GM12878 (cell line): ENCODE results near the gene MTF2. TPM values are rescaled to one million over a fixed set of nuclear protein-coding genes. Genes with fewer than 3 reads are reported as not detected.

Experiments used
- ATAC-seq: fragments of 200-7000 bp; cut with Tn5 transposase; 3 replicates; pipeline ENCODE4 v1.9.1; 2020; ENCODE audit warnings: mild to moderate bottlenecking, moderate library complexity
- BruUV-seq: library from RNA; stranded (reverse); fragments of 400-500 nt; replicated peaks from 2 replicates; lab custom pipeline; 2021; lab: Mats Ljungman, UMichigan
- CTCF ChIA-PET: fragments of 300-600 bp; sonication (Branson Sonifier 250); formaldehyde crosslinking; extraction: SDS; loops from one replicate; lab custom pipeline; 2021; ENCODE audit warnings: inconsistent platforms; lab: Yijun Ruan, JAX
- POLR2A ChIA-PET: fragments of 350-600 bp; formaldehyde crosslinking; extraction: SDS; loops from one replicate; lab custom pipeline; 2021; ENCODE audit warnings: inconsistent platforms; lab: Charles Lee
- RAD21 ChIA-PET: fragments of 300-600 bp; sonication (Branson Sonifier 250); formaldehyde crosslinking; loops from one replicate; lab custom pipeline; 2023; ENCODE audit warnings: antibody characterized with exemption; ENCODE audit not compliant: unreplicated experiment; lab: Charles Lee
- SMC1A ChIA-PET: fragments of 300-600 bp; sonication (Branson Sonifier 250); formaldehyde crosslinking; loops from one replicate; lab custom pipeline; 2023; ENCODE audit not compliant: unreplicated experiment, uncharacterized antibody; lab: Charles Lee
- DNase-seq: peaks from one replicate; pipeline ENCODE4 v3.0.0-alpha.2; 2011; ENCODE audit warnings: low read depth, low spot score
- FAIRE-seq: peaks from 3 replicates; lab custom pipeline; 2011; peaks lifted over from hg19 to GRCh38; lab: Jason Lieb, UNC
- H2AFZ ChIP-seq: 2 replicates; pipeline ENCODE4 v1.6.0; 2011; ENCODE audit warnings: low read depth, low read length, control low read depth; ENCODE audit not compliant: control insufficient read depth
- H3K27ac ChIP-seq: 2 replicates; pipeline ENCODE4 v1.5.1; 2011; ENCODE audit warnings: control low read depth; ENCODE audit not compliant: control insufficient read depth, insufficient read depth
- H3K27me3 ChIP-seq, 2 experiments: replicated peaks in 1 of 2; 2 replicates each; pipeline versions ENCODE4 v1.6.0 to v1.6.1; 2011; ENCODE audit warnings: low read length in 1 of 2; ENCODE audit not compliant: control insufficient read depth in 2 of 2, insufficient read depth in 2 of 2
- H3K36me3 ChIP-seq, 2 experiments: 2 replicates each; pipeline ENCODE4 v1.5.1; 2011; ENCODE audit warnings: low read length in 1 of 2; ENCODE audit not compliant: control insufficient read depth in 2 of 2, insufficient read depth in 2 of 2
- H3K4me1 ChIP-seq: 2 replicates; pipeline ENCODE4 v1.6.1; 2011; ENCODE audit warnings: mild to moderate bottlenecking, low read length, moderate library complexity, mixed read lengths; ENCODE audit not compliant: control insufficient read depth, insufficient read depth
- H3K4me2 ChIP-seq: 2 replicates; pipeline ENCODE4 v1.6.0; 2011; ENCODE audit warnings: control low read depth; ENCODE audit not compliant: control insufficient read depth, insufficient read depth
- H3K4me3 ChIP-seq: fragments of 200-600 bp; sonication (generic); 2 replicates; pipeline ENCODE4 v1.5.1; 2016
- H3K79me2 ChIP-seq: 2 replicates; pipeline ENCODE4 v1.6.0; 2011; ENCODE audit warnings: low read length; ENCODE audit not compliant: control insufficient read depth, insufficient read depth
- H3K9ac ChIP-seq: 2 replicates; pipeline ENCODE4 v1.8.0; 2011; ENCODE audit warnings: low read length, control low read depth, mixed read lengths; ENCODE audit not compliant: control insufficient read depth, insufficient read depth
- H3K9me3 ChIP-seq: replicated peaks from 3 replicates; pipeline ENCODE4 v1.5.1; 2011; ENCODE audit warnings: mild to moderate bottlenecking, low read length; ENCODE audit not compliant: control insufficient read depth, insufficient read depth
- H4K20me1 ChIP-seq: 2 replicates; pipeline ENCODE4 v1.6.0; 2011; ENCODE audit not compliant: control insufficient read depth, insufficient read depth
- ATF7 ChIP-seq: fragments of 450-650 bp; IDR thresholded peaks from 2 replicates; pipeline ENCODE4 v1.6.1; 2016; ENCODE audit warnings: low read depth, mild to moderate bottlenecking
- CHD1 ChIP-seq: IDR thresholded peaks from 2 replicates; pipeline ENCODE4 v1.6.1; 2012; ENCODE audit warnings: low read depth, low read length, improper control_type of control experiment
- HDAC2 ChIP-seq: fragments of 200-600 bp; sonication (generic); IDR thresholded peaks from 2 replicates; pipeline ENCODE4 v1.6.1; 2017
- LARP7 ChIP-seq: fragments of 450-650 bp; IDR thresholded peaks from 2 replicates; pipeline ENCODE4 v1.6.1; 2017; ENCODE audit warnings: mild to moderate bottlenecking
- MXI1 ChIP-seq: fragments of 150-350 bp; IDR thresholded peaks from 2 replicates; pipeline ENCODE4 v1.6.1; 2011; ENCODE audit warnings: low read depth, mild to moderate bottlenecking, inconsistent platforms, low read length, improper control_type of control experiment
- NFYB ChIP-seq: IDR thresholded peaks from 2 replicates; pipeline ENCODE4 v1.6.1; 2011; ENCODE audit warnings: low read depth, mild to moderate bottlenecking, low read length, improper control_type of control experiment, moderate library complexity; ENCODE audit not compliant: insufficient read depth
- STAT3 ChIP-seq: IDR thresholded peaks from 2 replicates; pipeline ENCODE4 v1.6.1; 2011; ENCODE audit warnings: low read depth, low read length, improper control_type of control experiment
- TCF7 ChIP-seq: IDR thresholded peaks from 2 replicates; pipeline ENCODE4 v1.6.1; 2014; ENCODE audit warnings: antibody characterized with exemption, borderline replicate concordance
- WGBS: methylation state at CpG from one replicate; pipeline ENCODE4 v1.1.6; 2016; ENCODE audit warnings: low lambda C conversion rate; ENCODE audit not compliant: insufficient replicate concordance, insufficient coverage; ENCODE audit errors: missing lambda C conversion rate; 5-methylcytosine and 5-hydroxymethylcytosine counted together
- in situ Hi-C: fragments of 300-500 bp; cut with MboI; formaldehyde crosslinking; loops from 9 replicates; pipeline ENCODE4 v1.14.3; 2018; ENCODE audit warnings: mixed read lengths
- intact Hi-C: fragments of 100-400 bp; cut with micrococcal nuclease; formaldehyde crosslinking; loops from one replicate; pipeline ENCODE4 v1.14.2; 2022; ENCODE audit not compliant: unreplicated experiment
- polyA plus RNA-seq, 11 experiments: library from polyadenylated mRNA; depleted of rRNA in 4 of 11; unstranded in 6 of 11; stranded (reverse) in 5 of 11; fragments of >200 nt; fragmentation: Nextera tagmentation in 4 of 11; fragmentation: Illumina TruSeq in 1 of 11; extraction: Ambion mirVana in 4 of 11; extraction: Trizol in 1 of 11; gene quantifications; 1 replicate in 1 of 11; 2 replicates in 10 of 11; pipeline versions ENCODE4 v1.2.1 to v1.2.3, GENCODE V29; 2011 to 2016; ENCODE audit warnings: inconsistent platforms in 2 of 11, missing spikeins in 2 of 11, low read depth in 1 of 11
- total RNA-seq, 4 experiments: library from RNA; depleted of rRNA in 3 of 4; stranded (reverse); fragments of >200 nt in 3 of 4; fragmentation: Illumina TruSeq in 1 of 4; extraction: Trizol in 1 of 4; gene quantifications; 2 replicates each; pipeline versions ENCODE4 v1.2.1 to v1.2.3, GENCODE V29; 2013 to 2021
- TF ChIP-seq, protein P1 (sequence below): fragments of 450-650 bp; IDR thresholded peaks from 2 replicates; pipeline ENCODE4 v1.6.1; 2016; ENCODE audit warnings: mild to moderate bottlenecking
- TF ChIP-seq, protein P2 (sequence below): IDR thresholded peaks from 2 replicates; pipeline ENCODE4 v1.6.1; 2012; ENCODE audit warnings: low read depth, low read length, improper control_type of control experiment
- TF ChIP-seq, protein P3 (sequence below): IDR thresholded peaks from 2 replicates; pipeline ENCODE4 v1.6.1; 2011; ENCODE audit warnings: borderline replicate concordance, low read depth, mild to moderate bottlenecking, moderate library complexity, mixed read lengths, low read length; ENCODE audit not compliant: insufficient read depth; ENCODE audit errors: extremely low read length
- TF ChIP-seq, protein P4 (sequence below): fragments of 450-650 bp; formaldehyde crosslinking; IDR thresholded peaks from 2 replicates; pipeline ENCODE4 v1.5.0; 2022; ENCODE audit warnings: mild to moderate bottlenecking, missing genetic modification characterization
- TF ChIP-seq, protein P5 (sequence below): fragments of 450-650 bp; IDR thresholded peaks from 2 replicates; pipeline ENCODE4 v1.6.1; 2017; ENCODE audit warnings: mild to moderate bottlenecking, moderate library complexity

MTF2 gene
- total and polyA plus RNA-seq, 10 of the 15 experiments (the other 5 are each of a cell fraction or from before 2014, with no cell fraction given) = 22.6 to 74.9 (median 42.8) TPM

DNA sequence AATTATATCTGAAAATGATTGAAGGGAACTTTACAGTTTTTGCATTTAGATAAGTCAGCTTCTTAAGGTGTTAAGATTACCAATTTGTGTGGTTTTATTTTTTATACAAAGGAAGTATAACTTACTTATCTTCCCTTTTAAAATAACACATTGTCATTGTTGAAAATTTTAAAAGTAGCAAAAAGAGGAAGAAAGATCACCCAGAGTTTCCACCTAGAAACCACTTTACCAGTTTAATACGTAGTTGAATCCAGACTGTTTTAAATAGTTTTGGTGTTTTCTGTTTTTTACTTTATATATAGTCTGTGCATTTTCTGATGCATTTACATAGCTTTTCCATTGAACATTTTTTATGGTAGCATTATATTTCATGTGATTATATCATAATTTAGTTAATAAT, 107.6 kb downstream of the MTF2 start:
- peaks cover 34% of the 10 kb centered on the region for H3K79me2 ChIP-seq
- POLR2A ChIA-PET = no interaction called here
- no peak for DNase-seq
- no peaks in the 10 kb centered on the region for H4K20me1 ChIP-seq
- intact Hi-C loops (no loop called here), in situ Hi-C loops (no loop called here)
- no peak for FAIRE-seq
- H3K27ac ChIP-seq = peak overlapping the region; percentile 57
- peak; percentile 67 for ATAC-seq
- H3K9me3 ChIP-seq = no peaks in the 10 kb centered on the region; the same call in 2 of the 3 replicates
- H3K9ac ChIP-seq = no peak overlapping the region
- H3K27me3 ChIP-seq = no peaks in the 10 kb centered on the region
- no peak overlapping the region for H3K4me3 ChIP-seq
- BruUV-seq = no TSS peak
- SMC1A ChIA-PET = interaction anchor here (0.7 to 0.8 kb wide), 2 partner anchors 9 to 20 kb away, joined by 3 read pairs; no protein-coding TSS in a partner anchor
- H2AFZ ChIP-seq = no peak overlapping the region
- RAD21 ChIA-PET = interaction anchor here (0.5 to 1.7 kb wide), 3 partner anchors 14 to 106 kb away, joined by 3 to 7 read pairs (median 6); no protein-coding TSS in a partner anchor
- peaks cover 5% of the 10 kb centered on the region; the same call in 1 of the 2 replicates for H3K4me1 ChIP-seq
- CTCF ChIA-PET = no interaction called here
- no peaks in the 10 kb centered on the region for H3K36me3 ChIP-seq
- 0% methylated on average over 1 of the region's 1 CpG for WGBS
- H3K4me2 ChIP-seq = peak overlapping the region; percentile 57; the same call in 1 of the 2 replicates
- TF ChIP-seq, protein P1, sequence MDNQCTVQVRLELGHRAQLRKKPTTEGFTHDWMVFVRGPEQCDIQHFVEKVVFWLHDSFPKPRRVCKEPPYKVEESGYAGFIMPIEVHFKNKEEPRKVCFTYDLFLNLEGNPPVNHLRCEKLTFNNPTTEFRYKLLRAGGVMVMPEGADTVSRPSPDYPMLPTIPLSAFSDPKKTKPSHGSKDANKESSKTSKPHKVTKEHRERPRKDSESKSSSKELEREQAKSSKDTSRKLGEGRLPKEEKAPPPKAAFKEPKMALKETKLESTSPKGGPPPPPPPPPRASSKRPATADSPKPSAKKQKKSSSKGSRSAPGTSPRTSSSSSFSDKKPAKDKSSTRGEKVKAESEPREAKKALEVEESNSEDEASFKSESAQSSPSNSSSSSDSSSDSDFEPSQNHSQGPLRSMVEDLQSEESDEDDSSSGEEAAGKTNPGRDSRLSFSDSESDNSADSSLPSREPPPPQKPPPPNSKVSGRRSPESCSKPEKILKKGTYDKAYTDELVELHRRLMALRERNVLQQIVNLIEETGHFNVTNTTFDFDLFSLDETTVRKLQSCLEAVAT = no peak
- TF ChIP-seq LARP7 (no peak), NFYB (no peak), ATF7 (peak; percentile 65), TCF7 (no peak), STAT3 (no peak), MXI1 (no peak), HDAC2 (no peak), CHD1 (no peak)
- TF ChIP-seq, protein P2, sequence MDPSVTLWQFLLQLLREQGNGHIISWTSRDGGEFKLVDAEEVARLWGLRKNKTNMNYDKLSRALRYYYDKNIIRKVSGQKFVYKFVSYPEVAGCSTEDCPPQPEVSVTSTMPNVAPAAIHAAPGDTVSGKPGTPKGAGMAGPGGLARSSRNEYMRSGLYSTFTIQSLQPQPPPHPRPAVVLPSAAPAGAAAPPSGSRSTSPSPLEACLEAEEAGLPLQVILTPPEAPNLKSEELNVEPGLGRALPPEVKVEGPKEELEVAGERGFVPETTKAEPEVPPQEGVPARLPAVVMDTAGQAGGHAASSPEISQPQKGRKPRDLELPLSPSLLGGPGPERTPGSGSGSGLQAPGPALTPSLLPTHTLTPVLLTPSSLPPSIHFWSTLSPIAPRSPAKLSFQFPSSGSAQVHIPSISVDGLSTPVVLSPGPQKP = no peak
- TF ChIP-seq, protein P3, sequence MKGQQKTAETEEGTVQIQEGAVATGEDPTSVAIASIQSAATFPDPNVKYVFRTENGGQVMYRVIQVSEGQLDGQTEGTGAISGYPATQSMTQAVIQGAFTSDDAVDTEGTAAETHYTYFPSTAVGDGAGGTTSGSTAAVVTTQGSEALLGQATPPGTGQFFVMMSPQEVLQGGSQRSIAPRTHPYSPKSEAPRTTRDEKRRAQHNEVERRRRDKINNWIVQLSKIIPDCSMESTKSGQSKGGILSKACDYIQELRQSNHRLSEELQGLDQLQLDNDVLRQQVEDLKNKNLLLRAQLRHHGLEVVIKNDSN = no peak
- TF ChIP-seq, protein P4, sequence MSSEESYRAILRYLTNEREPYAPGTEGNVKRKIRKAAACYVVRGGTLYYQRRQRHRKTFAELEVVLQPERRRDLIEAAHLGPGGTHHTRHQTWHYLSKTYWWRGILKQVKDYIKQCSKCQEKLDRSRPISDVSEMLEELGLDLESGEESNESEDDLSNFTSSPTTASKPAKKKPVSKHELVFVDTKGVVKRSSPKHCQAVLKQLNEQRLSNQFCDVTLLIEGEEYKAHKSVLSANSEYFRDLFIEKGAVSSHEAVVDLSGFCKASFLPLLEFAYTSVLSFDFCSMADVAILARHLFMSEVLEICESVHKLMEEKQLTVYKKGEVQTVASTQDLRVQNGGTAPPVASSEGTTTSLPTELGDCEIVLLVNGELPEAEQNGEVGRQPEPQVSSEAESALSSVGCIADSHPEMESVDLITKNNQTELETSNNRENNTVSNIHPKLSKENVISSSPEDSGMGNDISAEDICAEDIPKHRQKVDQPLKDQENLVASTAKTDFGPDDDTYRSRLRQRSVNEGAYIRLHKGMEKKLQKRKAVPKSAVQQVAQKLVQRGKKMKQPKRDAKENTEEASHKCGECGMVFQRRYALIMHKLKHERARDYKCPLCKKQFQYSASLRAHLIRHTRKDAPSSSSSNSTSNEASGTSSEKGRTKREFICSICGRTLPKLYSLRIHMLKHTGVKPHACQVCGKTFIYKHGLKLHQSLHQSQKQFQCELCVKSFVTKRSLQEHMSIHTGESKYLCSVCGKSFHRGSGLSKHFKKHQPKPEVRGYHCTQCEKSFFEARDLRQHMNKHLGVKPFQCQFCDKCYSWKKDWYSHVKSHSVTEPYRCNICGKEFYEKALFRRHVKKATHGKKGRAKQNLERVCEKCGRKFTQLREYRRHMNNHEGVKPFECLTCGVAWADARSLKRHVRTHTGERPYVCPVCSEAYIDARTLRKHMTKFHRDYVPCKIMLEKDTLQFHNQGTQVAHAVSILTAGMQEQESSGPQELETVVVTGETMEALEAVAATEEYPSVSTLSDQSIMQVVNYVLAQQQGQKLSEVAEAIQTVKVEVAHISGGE (CRISPR knock-in tag) = no peak
- TF ChIP-seq, protein P5, sequence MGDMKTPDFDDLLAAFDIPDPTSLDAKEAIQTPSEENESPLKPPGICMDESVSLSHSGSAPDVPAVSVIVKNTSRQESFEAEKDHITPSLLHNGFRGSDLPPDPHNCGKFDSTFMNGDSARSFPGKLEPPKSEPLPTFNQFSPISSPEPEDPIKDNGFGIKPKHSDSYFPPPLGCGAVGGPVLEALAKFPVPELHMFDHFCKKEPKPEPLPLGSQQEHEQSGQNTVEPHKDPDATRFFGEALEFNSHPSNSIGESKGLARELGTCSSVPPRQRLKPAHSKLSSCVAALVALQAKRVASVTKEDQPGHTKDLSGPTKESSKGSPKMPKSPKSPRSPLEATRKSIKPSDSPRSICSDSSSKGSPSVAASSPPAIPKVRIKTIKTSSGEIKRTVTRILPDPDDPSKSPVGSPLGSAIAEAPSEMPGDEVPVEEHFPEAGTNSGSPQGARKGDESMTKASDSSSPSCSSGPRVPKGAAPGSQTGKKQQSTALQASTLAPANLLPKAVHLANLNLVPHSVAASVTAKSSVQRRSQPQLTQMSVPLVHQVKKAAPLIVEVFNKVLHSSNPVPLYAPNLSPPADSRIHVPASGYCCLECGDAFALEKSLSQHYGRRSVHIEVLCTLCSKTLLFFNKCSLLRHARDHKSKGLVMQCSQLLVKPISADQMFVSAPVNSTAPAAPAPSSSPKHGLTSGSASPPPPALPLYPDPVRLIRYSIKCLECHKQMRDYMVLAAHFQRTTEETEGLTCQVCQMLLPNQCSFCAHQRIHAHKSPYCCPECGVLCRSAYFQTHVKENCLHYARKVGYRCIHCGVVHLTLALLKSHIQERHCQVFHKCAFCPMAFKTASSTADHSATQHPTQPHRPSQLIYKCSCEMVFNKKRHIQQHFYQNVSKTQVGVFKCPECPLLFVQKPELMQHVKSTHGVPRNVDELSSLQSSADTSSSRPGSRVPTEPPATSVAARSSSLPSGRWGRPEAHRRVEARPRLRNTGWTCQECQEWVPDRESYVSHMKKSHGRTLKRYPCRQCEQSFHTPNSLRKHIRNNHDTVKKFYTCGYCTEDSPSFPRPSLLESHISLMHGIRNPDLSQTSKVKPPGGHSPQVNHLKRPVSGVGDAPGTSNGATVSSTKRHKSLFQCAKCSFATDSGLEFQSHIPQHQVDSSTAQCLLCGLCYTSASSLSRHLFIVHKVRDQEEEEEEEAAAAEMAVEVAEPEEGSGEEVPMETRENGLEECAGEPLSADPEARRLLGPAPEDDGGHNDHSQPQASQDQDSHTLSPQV = no peak
